ENCODE data around the gene FXYD5.
"Not testable (repeated sequence)": the region's sequence is repeated elsewhere in the genome, so short reads cannot be mapped to it uniquely, and the experiment has no call there.

FXYD5 gene

GRCh38 chr19:35136977-35137702, 17.4 kb upstream of the FXYD5 start:
- no peak for DNase-seq (ENCODE audit: low read depth in 2 of 2)

- DNase-seq (ENCODE audit: low read depth in 2 of 2), result no peak
Observed at GRCh38 chr19:35138305-35138892, 16.1 kb upstream of the FXYD5 start, which contains the start of gene FXYD1. Gene FXYD1, plus strand, starts transcription at chr19:35138824. Its CDS starts 1,256 bp downstream, at chr19:35140080.

GRCh38 chr19:35140207-35140961, 14.2 kb upstream of the FXYD5 start:
- DNase-seq (ENCODE audit: low read depth in 2 of 2), result no peak

GRCh38 chr19:35140962-35141836, 13.3 kb upstream of the FXYD5 start:
- peak; percentile 96 to 99 for DNase-seq (ENCODE audit: low read depth in 2 of 2)

DNA sequence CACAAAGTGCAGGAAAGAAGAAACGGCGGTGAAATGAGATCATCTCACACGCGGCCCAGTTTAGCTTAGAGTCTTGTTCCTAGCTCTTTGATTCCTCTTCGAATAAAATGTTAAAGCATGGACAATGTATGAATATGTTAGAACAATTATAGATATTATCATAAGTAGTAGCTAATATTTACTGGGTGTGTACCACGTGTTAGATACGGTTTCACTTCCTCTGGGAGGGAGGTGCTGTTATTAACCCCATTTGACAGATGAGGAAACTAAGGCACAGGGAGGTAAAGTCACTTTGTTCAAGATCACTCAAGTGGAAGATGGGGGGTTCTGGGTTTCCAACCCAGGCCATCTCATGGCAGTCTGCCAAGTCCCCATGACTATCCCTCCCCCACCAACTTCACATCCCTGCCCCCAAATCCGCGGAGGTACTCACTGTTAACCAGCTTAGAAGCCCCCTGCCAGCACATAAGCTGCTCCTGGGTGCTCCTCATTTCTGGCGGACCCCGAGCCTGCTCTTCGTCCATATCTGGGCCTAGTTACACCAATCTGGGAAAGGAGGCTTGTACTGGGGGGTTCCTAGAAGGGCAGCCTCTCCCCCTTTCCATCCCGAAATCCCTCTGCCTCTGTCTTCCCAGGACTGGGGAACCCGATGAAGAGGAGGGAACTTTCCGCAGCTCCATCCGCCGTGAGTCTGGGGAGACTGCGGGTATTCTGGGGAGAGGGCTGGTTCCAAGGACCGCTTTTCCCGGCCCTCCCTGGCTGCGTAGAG, 12.5 kb upstream of the FXYD5 start:
- DNase-seq (ENCODE audit: low read depth in 2 of 2), result no peak

- DNase-seq (ENCODE audit: low read depth in 2 of 2), result peak; percentile 61 to 65
Observed at GRCh38 chr19:35142606-35143230, 11.8 kb upstream of the FXYD5 start.

- DNase-seq (ENCODE audit: low read depth in 2 of 2), result no peak
Observed at GRCh38 chr19:35143231-35143715, 11.3 kb upstream of the FXYD5 start, which contains the start of gene FXYD7. Gene FXYD7, plus strand, starts transcription at chr19:35143255. Its CDS starts 79 bp downstream, at chr19:35143334.

DNA sequence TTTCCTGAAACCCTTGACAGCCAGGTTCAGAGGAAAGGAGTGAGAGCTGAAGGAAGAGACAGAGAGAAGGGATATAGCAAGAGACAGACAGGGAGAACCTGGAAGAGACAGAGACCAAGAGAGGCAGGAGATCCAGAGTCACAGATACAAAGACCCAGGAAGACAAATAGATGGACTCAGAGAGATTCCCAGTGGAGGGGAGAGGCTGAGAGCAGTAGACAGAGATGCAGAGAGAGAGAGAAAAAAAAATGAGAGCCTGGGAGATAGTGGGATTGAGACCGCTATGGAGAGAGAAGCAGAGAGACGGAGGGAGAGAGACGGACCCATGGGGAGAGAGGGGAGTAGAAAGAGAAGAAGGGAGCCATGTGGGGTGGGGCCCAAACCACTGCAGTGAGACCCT, 10.7 kb upstream of the FXYD5 start:
- no peak for DNase-seq (ENCODE audit: low read depth in 2 of 2)

GRCh38 chr19:35144259-35144599, 10.3 kb upstream of the FXYD5 start:
- no peak for DNase-seq (ENCODE audit: low read depth in 2 of 2)

DNA sequence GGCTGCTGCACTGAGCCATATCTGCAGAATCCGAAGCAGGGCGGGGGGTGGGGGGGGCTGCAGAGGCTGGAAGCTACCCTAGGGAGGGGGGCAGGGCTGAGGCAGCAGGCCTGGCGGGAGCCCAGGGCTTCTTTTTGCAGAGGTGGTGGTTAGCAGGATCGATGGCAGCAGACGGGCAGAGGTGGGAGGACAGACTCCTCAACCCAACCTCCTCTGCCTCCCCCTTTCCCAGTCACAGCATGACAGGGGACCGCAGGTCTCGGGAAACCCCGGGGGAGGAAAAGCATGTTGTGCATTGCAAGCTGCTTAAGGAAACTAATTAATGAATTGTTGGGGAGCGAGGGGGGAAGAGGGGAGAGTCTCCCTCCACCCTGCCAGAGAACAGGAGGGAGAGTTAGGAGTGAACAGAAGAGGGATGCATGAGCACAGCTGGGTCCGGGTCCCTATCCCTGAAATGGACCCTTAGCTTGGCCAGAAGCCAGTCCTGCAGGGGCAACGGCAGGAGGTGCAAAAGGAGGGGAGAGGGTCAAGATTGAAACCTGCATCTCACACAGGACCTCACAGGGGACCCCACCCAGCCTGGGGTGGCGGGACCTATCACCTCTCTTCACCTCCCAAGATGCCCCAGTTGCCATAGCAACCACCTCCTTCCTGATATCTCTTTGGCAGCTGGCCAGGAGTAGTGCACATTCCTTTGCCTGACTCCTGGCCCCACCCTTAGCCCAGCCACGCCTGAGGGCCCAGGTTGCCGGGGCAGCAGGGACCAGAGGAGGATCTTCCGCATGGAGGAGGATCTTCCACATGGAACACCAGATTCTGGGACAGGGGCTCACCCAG, 9.7 kb upstream of the FXYD5 start:
- no peak for DNase-seq (ENCODE audit: low read depth in 2 of 2)

- DNase-seq (ENCODE audit: low read depth in 2 of 2), result no peak
Observed at GRCh38 chr19:35146746-35147459, 7.6 kb upstream of the FXYD5 start.

DNA sequence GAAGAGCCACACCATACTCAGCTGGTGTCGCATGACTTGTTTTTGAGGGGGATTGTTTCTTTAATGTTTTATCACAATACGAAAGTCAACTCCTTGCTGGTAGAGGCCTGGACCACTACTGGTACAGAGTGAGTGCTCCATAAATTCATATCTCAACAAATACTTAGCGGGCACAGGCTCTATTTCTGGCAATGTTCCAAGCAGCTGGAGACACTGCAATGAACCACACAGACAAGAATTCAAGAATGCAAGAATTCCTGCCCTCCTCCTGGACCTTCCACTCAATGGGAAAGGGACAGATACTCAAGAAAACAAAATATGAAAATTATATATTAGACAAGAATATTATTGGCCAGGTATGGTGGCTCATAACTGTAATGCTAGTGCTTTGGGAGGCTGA, 5.1 kb upstream of the FXYD5 start:
- DNase-seq (ENCODE audit: low read depth in 2 of 2), result no peak

DNA sequence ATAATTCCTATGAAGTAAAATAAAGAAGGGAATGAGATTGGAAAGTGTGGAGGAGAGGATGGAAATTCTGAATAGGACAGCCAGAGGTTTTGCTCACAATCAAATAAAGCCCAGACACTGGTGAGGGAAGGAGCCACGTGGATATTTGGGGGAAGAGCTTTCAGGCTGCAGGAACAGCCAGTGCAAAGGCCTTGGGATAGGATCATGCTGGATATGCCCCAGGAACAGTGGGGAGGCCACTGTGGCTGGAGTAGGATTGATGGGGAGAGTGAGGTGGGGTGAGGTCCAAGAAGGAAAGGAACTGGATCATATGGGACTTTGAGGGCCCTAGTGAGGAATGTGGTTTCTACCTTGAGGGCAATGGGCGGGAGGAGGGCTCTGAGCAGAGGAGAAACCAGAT, 4.1 kb upstream of the FXYD5 start:
- DNase-seq (ENCODE audit: low read depth in 2 of 2), result no peak

GRCh38 chr19:35151273-35152065, 3.1 kb upstream of the FXYD5 start:
- no peak for DNase-seq (ENCODE audit: low read depth in 2 of 2)

GRCh38 chr19:35153129-35153522, 1.4 kb upstream of the FXYD5 start:
- not testable (repeated sequence) for DNase-seq (ENCODE audit: low read depth in 2 of 2)

- DNase-seq (ENCODE audit: low read depth in 2 of 2), result peak; percentile 70
Observed at GRCh38 chr19:35153701-35154524, 622 bp upstream of the FXYD5 start.

DNA sequence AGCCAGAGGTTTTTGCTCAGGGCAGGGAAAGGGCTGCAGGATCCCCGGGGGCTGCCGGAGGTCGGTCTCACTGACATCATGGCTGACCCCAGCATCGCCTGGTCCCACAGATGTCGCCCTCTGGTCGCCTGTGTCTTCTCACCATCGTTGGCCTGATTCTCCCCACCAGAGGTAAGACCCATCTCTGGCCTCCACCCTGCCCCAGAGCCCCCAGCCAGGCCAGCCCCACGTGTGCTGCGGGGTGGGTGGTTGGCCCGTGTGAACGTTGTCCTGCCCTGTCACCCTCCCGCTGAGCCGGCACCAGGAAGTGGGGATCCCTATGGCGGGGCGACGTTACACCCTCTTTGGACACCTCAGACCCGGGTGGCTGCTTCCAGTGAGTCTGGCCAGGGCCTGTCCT, 906 bp downstream of the FXYD5 start:
- DNase-seq (ENCODE audit: low read depth in 2 of 2), result peak in 1 of 2 donors; percentile 30

Data from stimulated activated CD4-positive, alpha-beta T cell treated with anti-CD3 and anti-CD28 coated beads, Interleukin-1b, Interleukin-23, amount 100 ng/mL, for 4 hours (primary cell).